ENCODE results near the gene DNAI2. TPM values are rescaled to one million over a fixed set of nuclear protein-coding genes. Genes with fewer than 3 reads are reported as not detected.
"Not testable (repeated sequence)": the region's sequence is repeated elsewhere in the genome, so short reads cannot be mapped to it uniquely, and the experiment has no call there.

DNAI2 gene
- polyA plus RNA-seq, 3 donors = 0.09 to 0.22 (median 0.15) TPM

DNA sequence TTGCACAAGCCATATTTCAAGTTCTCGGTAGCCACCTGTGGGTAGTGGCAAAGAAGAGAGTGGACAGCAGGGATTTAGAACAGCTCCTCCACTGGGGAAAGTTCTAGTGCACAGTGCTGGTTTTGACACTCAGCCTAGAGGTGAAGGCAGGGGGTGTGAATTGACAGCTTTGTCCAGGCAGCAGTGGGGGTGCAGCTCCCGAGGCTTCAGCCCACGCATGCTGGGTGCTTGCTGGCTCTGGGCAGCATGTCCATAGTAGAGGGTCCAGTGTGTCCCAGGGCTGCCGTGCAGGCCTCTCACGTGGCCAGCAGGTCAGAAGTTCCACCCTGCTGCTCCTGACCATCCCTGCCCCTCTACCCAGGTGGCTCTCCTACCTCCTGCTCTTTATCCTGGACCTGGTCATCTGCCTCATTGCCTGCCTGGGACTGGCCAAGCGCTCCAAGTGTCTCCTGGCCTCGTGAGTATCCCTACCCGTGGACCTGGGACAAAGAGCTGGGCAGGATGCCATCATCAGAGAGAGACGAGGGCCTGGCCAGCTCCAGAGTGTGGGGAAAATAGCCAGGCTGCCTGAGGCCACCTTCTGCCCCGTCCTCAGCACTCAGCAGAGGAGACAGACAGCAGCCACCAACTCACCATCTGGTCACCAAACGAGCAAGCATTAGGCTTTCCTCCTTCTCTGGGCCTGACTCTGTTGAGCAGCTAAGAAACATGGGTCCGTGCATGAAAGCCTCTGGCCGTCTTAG is 30.9 kb upstream of the DNAI2 start:
- no peak for DNase-seq (ENCODE audit: extremely low read depth in 1 of 11, low read depth in 9 of 11, low spot score in 4 of 11)

DNA sequence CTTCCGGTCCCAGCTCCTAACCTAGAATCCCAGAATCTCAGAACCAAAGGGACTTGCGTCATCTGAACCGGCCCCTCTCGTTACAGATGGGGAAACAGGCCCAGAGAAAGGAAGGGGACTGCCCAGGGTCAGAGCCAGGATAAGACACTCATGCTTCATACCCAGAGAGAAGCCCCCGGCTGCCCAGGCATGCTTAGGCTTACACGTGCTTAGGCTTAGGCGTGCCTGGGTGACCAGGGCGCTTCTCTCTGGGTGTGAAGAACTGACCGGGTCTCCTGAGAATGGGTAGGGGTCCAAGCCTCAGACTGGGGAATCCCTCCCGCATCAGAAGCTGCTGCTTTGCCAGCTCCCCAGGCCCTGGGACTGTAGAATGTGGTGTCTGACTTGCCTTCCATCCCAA is 29.9 kb upstream of the DNAI2 start:
- no peak for DNase-seq (ENCODE audit: extremely low read depth in 1 of 11, low read depth in 9 of 11, low spot score in 4 of 11)

DNA sequence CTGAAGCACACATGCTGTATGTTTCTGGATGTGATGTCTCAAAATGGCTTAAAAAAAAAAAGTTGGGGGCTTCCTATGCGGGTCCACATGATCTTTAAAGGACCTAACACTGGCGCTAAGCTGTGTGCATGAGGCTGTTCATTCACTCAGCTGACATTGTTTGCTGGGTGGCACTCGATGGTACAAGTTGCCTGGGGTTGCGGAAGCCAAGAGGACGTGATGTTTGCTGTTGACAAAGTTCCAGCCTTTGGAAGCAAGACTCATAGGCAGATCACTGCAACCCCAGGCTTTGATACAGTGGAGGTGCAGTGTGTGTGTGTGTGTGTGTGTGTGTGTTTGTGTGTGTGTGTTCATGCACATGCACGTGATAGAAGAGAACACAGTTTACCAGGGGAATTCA is 29.5 kb upstream of the DNAI2 start:
- no peak for DNase-seq (ENCODE audit: extremely low read depth in 1 of 11, low read depth in 9 of 11, low spot score in 4 of 11)

DNA sequence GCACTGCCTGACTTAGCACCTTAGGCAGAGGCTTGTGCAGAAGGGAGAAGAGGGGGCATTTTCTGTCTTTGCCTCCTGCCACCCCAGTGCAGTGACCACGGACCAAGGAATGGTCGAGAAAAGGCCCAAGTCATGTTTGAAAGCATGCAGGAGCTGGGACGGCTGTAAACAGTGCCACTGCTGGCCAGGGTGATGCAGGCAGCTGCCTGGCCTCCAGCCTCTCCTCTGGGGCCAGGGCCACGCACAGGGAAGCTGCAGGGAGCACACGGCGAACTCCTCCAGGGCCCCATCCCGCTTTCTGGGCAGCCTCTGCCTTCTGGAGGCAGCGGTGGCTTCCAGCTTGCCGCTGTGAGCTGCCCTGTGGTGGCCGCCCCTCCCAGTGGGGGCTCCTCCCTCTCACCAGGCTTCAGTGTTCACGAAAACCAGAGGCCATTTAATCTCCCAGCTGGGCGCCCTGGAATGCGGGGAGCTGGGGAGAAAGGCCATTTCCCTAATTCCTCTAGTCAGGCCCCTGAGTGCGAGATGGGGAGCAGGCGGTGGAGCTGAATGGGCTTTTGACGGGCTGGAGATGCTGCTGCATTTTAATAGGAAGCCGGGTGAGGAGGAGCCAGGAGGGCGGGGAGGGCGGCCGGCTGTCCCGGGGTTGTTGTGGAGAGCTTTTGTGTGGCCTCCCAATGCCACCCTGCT is 28.7 kb upstream of the DNAI2 start:
- DNase-seq (ENCODE audit: extremely low read depth in 1 of 11, low read depth in 9 of 11, low spot score in 4 of 11) = peak in 6 of 11 donors; percentile 31 to 52 (median 37)

DNA sequence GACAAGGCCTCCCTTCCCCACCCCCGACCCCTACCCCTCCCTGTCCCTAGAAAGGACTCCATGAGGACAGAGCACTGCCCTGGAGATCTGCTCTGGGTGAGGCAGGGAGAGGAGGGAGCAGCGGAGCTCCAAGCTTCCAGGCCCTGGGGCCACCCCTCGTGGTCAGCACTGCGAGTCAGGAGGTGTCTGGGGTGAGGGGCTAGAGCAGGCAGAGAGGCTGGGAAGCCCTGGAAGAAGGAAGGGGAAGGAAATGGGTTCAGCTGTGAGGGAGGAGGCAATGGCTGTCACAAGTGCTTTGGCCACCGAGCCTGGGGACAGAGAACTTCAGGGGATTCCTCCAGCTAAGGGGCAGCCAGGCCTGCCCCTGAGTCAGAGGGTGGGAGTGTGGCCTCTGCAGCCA is 28.2 kb upstream of the DNAI2 start:
- DNase-seq (ENCODE audit: extremely low read depth in 1 of 11, low read depth in 9 of 11, low spot score in 4 of 11) = no peak

DNA sequence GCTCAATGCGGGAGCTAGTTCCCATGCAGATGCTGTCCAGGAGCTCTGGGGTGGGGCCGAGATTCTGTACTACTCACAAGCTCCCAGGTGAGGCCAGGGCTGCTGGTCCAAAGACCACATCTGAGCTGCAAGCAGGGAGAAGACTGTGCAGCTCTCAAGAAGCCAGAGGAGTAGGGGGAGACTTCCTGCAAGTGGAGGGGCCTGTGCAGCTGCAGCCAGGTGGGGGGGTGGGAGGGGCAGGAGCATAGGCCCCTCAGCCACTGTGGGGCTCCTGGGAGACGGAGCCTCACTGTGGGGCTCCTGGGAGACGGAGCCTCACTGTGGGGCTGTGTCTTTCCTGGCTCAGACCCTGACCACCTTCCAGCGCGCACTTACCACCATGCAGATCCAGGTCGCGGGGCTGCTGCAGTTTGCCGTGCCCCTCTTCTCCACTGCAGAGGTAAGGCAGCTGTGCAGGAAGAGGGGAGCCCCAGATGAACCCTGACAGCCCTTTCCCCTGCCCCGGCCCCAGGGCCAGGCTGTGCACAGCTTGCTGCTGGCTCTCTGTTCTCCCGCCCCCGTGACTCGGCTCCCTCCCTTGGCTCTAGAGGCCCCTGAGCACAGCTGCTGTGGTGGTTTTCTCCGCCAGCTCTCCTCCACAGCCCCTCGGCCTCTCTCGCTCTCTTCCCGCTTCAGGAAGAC is 24.3 kb upstream of the DNAI2 start:
- no peak for DNase-seq (ENCODE audit: extremely low read depth in 1 of 11, low read depth in 9 of 11, low spot score in 4 of 11)

DNA sequence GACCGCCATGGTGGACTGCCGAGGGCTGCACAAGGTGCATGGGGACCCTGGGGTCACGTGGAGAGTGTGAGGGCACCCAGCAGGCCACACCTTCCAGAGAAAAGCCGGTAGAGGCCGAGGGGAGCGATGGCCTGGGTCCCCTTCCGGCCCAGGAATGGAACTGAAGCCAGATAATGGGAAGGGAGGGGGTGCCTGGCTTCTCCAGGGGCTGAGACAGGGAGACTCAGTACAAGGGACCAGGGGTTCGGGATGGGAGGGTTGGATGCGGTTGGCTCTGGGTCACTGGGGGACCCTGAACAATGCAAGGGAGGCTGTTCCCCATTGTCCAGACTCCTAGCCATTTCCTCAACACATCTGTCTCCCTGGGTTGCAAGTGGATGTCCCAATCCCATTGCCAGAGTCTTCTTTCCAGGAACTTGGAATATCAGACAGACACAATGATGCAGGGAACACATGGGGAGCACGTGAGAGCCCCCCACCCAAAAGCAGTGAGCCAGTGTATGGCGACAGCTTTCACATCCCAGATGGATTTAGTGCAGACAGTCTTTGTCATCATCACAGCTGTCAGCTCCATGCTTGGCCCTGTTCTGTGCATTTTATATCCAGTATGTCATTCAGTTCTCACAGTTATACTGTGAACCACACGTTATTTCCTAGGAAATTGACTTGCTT is 23.6 kb upstream of the DNAI2 start:
- DNase-seq (ENCODE audit: extremely low read depth in 1 of 11, low read depth in 9 of 11, low spot score in 4 of 11) = no peak

DNA sequence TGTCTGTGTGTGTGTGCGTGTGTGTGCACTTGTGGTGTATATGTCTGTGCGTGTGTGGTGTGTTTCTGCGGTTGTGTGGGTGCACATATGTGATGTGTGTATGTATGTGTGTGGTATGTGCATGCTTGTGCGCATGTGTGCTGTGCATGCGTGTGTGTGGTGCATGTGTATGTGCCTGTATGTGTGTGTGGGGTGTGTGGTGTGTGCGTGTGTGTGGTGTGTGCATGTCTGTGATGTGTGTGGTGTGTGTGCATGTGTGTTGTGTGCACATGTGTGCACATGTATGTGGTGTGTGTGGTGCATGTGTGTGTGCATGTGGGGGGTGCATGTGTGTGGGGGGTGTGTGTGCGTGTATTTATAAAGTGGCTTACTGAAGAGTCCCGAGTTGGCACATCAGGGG is 23.0 kb upstream of the DNAI2 start:
- no peak for DNase-seq (ENCODE audit: extremely low read depth in 1 of 11, low read depth in 9 of 11, low spot score in 4 of 11)

DNA sequence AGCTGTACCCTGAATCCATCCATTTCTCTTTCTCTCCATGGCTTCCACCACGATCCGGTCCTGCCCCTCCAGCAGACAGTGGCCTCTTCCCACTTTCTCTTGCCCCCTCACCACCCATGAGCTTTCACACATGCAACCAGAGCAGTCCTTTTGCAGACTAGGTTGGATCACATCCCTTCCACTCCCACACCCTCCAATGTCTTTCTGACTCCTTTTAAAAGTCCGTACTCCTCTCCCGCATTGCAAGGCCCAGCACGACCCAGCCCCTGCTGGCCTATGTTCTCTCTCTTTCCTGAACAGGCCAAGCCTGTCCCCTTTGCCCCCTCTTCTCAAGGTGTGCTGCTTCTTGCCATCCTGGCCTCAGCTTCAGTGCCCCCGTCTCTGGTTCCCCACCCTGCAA is 22.5 kb upstream of the DNAI2 start:
- no peak for DNase-seq (ENCODE audit: extremely low read depth in 1 of 11, low read depth in 9 of 11, low spot score in 4 of 11)

DNA sequence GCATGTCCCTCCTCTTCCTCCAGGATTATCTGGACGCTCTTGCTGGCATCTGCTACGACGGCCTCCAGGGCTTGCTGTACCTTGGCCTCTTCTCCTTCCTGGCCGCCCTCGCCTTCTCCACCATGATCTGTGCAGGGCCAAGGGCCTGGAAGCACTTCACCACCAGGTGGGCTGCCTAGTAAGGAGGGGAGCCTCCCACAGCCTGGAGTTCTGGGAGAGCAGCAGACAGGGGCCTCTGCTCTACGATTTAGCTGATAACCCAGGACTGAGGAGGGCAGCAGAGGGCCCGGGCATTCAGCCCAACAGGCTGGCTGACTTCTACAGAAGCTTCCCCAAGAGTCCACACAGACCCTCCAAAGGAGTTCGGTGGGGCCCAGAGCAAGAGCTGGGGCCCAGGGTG is 21.8 kb upstream of the DNAI2 start:
- DNase-seq (ENCODE audit: extremely low read depth in 1 of 11, low read depth in 9 of 11, low spot score in 4 of 11) = no peak

DNA sequence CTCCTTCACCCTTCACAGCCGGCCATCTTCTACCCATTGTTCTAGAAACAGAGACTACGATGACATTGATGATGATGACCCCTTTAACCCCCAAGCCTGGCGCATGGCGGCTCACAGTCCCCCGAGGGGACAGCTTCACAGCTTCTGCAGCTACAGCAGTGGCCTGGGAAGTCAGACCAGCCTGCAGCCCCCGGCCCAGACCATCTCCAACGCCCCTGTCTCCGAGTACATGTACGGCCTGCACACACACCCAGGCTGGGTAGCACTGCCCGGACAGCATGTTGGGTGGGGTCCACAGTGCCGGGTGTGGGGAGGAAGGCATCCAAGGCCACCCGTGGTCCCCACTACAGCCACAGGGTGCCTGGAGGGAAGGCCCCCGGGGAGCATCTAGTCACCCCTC is 21.0 kb upstream of the DNAI2 start:
- no peak for DNase-seq (ENCODE audit: extremely low read depth in 1 of 11, low read depth in 9 of 11, low spot score in 4 of 11)

DNA sequence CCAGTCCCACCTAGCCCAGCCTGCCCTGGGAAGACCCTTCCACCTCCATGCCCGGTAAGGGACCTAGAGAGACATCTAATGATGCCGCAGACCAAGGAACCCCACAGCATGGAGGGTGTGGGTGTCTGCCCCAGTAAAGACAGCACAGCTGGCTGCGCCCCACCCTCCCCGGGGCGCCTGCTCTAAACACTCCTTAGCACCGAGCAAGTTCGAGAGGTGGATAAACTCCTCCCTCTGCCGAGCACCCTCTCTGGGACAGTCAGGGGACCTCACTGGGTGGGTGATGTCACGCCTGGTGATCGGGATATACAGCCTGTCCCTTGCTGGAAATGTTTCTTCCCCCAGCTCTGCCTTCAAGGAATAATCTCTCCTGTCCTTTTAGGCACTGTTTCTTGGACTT is 16.7 kb upstream of the DNAI2 start:
- no peak for DNase-seq (ENCODE audit: extremely low read depth in 1 of 11, low read depth in 9 of 11, low spot score in 4 of 11)

DNA sequence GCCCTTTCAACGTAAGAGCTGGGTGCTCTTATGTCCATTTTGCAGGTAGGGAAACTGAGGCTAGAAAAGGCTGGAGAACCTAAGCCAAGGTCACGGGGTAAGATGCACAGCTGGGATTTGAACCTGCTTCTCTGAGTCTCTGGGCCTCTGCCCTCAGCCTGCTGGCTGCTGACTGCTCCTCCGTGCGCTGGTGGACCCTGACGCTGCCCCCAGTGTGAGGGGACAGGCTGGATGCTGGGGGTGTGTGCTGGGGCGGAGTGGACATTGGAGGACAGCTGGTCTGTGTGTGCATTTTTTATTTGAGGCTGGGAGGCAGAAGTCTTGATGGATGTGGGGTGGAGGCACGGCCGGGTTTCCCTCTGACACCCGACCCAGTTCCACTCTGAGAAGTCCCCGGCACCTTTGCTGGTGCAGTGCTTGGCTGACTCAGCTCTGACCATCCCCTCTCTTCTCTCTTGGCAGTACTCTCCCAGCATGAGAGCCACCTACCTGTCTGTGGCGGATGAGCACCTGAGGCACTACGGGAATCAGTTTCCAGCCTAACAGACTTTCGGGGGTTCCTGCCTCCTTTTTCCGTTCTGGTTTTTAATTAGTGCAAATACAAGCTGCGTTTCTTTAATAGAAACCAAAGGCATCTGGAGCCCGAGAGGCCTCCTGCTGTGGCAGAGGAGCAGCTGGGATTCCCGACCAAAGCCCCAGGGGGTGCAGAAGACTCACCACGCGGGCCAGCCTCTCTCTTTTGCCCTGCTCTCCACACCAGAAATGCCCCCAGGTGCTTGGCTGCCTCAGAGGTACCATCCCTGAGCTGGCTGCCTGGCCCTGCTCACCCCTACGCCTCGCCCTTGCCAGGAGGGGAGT is 14.1 kb upstream of the DNAI2 start:
- DNase-seq (ENCODE audit: extremely low read depth in 1 of 11, low read depth in 9 of 11, low spot score in 4 of 11) = no peak

DNA sequence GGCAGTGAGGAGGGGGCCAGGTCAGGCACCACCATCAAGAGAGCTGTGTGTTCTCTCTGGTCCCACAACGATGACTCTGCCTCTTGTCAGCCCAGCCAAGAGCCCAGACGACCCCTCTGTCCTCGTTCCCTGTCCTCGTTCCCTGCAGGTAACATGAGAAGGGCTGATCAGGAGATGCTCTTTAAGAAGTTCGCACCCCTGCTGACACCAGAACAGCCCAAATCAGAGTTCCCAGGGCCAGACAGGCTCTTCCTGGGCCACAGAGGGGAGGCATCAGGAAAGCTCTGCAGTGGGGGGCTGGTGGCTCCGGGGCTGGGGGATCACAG is 13.5 kb upstream of the DNAI2 start:
- DNase-seq (ENCODE audit: extremely low read depth in 1 of 11, low read depth in 9 of 11, low spot score in 4 of 11) = no peak

DNA sequence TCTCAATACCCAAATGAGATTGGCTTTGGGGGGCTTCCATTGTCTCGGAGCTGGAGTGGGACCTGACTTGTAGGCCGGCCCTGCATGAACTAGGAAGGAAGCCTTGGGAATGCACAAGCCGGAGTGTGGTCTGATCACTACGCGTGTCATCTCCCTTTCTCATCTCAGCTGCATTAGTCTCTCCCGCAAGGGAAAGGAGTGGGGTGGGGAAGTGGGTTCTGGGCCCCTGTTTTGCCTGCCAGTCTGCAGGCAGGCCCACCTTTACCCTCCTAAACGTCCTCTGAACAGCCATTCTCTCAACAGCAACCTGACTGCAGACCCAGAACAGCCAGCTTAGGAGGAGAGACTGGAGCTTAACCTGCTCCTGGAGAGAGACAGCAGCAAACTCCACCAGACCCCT is 11.4 kb upstream of the DNAI2 start:
- no peak for DNase-seq (ENCODE audit: extremely low read depth in 1 of 11, low read depth in 9 of 11, low spot score in 4 of 11)

DNA sequence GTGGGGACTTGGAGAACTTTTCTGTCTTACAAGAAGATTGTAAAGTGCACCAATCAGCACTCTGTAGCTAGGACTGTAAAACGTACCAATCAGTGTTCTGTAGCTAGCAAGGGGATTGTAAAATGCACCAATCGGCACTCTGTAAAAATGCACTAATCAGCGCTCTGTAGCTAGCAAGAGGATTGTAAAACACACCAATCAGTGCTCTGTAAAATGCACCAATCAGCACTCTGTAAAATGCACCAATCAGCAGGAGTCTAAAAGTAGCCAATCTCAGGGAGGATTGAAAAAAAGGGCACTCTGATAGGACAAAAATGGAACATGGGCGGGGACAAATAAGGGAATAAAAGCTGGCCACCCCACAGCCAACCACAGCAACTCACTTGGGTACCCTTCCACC is 7.0 kb upstream of the DNAI2 start:
- DNase-seq (ENCODE audit: extremely low read depth in 1 of 11, low read depth in 9 of 11, low spot score in 4 of 11) = not testable (repeated sequence)

DNA sequence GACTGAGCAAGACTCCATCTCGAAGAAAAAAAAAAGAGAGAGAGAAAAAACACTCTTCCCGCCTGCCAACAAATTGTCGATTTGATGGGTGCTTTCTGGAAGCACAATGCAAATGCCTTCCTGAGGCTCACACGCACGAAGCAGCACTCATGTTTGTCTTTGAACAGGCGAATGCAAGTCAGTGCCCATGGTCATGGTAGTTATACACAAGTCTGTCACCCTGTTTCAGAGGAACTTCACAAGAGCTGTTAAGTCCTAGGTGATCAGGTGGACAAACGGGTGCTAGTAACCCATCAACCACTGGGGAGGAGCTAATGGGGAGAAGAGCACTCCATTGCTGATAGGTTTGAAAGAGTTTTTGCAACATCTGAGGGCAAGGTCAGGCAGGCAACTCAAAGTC is 6.5 kb upstream of the DNAI2 start:
- DNase-seq (ENCODE audit: extremely low read depth in 1 of 11, low read depth in 9 of 11, low spot score in 4 of 11) = no peak

DNA sequence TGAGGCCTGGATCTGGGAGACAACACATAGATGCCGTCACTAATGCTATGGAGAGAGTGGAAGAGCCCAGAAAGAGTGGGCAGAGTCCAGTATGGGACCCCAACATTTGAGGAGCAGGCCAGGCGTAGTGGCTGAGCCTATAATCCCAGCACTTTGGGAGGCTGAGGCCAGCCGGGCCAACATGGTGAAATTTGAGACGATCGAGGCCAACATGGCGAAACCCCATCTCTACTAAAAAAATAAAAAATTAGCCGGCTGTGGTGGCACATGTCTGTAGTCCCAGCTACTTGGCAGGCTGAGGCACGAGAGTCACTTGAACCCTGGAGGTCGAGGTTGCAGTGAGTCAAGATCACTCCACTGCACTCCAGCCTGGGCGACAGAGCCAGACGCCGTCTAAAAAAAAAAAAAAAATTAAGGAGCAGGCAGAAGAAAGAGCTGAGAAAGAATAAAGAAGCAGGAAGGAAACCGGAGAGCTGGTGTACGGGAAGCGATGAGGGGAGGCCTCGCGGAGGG is 6.0 kb upstream of the DNAI2 start:
- DNase-seq (ENCODE audit: extremely low read depth in 1 of 11, low read depth in 9 of 11, low spot score in 4 of 11) = no peak

DNA sequence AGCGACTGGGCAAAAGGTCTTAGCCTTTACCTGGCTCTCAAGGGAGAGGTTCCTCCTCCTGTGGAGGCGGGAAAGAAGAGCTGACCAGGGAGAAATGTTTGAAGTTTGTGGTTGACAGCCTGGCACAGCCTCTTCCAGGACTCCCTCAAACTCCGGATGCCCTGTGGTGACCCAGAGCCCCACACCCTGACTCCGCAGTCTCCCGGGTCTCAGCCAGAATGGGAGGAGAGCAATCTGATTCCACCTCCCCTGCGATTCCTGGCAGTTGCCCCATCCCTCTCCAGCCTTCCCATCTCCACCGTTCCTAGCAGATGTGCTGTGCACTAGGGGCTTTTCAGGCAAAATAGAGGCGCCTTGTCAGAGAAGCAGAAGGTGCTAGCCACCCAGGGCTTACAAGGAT is 5.5 kb upstream of the DNAI2 start:
- DNase-seq (ENCODE audit: extremely low read depth in 1 of 11, low read depth in 9 of 11, low spot score in 4 of 11) = no peak
